ENCODE data around the gene CCDC39. TPM values are rescaled to one million over a fixed set of nuclear protein-coding genes. Genes with fewer than 3 reads are reported as not detected.
A peak's percentile ranks its signal among the peaks of the same experiment; 100 is the strongest.
"Not testable (repeated sequence)": the region's sequence is repeated elsewhere in the genome, so short reads cannot be mapped to it uniquely, and the experiment has no call there.

CCDC39 gene
- total RNA-seq, 1 donor from 2014 or later, result not detected

DNA sequence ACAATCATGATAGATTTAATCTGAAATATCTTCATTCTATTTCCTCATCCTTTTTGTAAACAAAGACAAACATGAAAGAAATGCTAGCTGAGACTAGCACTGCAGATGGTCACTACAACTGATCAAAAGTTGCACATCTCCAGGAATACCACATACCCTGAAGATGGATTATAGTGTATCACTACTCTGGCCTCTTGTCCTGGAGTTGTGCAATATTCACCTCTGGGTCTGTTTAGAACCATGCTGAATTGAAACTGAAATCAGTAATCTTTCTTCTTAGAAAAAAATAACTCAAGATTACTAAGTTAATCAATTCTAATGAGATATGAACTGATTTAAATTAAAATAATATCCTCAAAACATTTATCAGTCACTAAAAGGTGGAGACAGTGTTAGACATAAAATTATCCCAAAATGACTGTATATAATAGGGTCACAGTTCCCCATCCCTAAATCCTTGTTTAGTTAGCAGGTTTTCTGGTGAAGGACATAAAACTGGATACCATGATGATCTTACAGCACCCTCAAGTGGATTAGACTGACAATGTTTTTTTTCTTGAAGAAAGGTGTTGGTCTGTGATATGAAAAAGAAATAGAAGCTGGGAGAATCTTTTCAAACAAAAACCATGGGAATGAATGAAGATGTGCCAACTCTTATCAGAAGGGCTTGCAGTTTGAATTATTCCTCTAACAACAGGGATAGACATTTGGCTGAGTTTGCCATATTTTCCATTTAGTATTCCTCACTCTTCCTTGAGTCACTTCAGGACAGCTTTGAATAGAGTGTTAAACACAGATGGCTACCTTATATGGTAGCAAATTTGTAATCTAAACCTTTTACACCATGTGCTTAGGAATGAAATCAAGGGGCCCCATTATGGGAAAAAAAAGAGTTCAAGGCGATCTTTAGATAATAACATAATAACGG, 84.4 kb downstream of the CCDC39 start:
- Histone ChIP-seq H3K4me3 (ENCODE audit: low read depth, low read length) (no peak overlapping the region), H3K27me3 (ENCODE audit: control insufficient read depth, insufficient read depth, low read length) (no peaks in the 10 kb centered on the region), H3K36me3 (ENCODE audit: control insufficient read depth, insufficient read depth, low read length) (no peaks in the 10 kb centered on the region)
- TF ChIP-seq, protein P1, sequence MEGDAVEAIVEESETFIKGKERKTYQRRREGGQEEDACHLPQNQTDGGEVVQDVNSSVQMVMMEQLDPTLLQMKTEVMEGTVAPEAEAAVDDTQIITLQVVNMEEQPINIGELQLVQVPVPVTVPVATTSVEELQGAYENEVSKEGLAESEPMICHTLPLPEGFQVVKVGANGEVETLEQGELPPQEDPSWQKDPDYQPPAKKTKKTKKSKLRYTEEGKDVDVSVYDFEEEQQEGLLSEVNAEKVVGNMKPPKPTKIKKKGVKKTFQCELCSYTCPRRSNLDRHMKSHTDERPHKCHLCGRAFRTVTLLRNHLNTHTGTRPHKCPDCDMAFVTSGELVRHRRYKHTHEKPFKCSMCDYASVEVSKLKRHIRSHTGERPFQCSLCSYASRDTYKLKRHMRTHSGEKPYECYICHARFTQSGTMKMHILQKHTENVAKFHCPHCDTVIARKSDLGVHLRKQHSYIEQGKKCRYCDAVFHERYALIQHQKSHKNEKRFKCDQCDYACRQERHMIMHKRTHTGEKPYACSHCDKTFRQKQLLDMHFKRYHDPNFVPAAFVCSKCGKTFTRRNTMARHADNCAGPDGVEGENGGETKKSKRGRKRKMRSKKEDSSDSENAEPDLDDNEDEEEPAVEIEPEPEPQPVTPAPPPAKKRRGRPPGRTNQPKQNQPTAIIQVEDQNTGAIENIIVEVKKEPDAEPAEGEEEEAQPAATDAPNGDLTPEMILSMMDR (IDR thresholded peaks at IDR 0.05; ENCODE audit: insufficient read depth, low read length, severe bottlenecking), result peak; percentile 41
- FAIRE-seq (no peak), DNase-seq (ENCODE audit: low read depth) (peak; percentile 69)

DNA sequence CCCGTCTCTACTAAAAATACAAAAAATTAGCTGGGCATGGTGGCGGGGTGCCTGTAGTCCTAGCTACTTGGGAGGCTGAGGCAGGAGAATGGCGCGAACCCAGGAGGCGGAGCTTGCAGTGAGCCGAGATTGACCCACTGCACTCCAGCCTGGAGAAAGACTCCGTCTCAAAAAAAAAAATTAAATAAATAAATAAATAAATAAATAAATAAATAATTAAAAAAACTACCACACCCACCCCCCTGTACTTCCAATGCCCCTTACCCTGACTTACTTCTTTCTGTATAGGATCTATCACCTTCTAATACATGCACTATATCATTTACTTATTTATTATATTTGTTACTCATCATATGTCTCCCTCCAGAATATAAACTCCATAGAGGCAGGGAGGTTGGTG, 85.7 kb downstream of the CCDC39 start:
- H3K36me3 ChIP-seq (ENCODE audit: control insufficient read depth, insufficient read depth, low read length); FAIRE-seq; DNase-seq (ENCODE audit: low read depth); H3K4me3 ChIP-seq (ENCODE audit: low read depth, low read length); H3K27me3 ChIP-seq (ENCODE audit: control insufficient read depth, insufficient read depth, low read length): not testable (repeated sequence)

DNA sequence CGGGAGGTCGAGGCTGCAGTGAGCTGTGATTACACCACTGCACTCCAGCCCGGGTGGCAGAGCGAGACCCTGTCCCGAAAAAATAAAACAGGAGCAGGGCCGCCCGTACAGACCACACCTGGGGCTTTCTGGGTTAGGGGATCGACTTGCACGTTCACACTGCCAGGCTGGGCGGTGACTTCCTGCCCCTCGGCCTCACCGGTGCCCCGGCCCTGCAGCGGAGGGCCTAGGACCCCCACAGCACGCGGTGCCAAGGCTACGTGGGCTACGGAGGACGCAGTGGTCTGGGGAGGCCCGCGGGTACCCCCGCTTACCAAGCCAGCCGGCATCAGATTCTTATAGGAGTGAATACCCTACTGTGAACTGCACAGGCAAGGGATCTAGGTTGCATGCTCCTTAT, 88.9 kb downstream of the CCDC39 start:
- Histone ChIP-seq H3K36me3 (ENCODE audit: control insufficient read depth, insufficient read depth, low read length) (no peaks in the 10 kb centered on the region), H3K27me3 (ENCODE audit: control insufficient read depth, insufficient read depth, low read length) (no peaks in the 10 kb centered on the region), H3K4me3 (ENCODE audit: low read depth, low read length) (no peak overlapping the region)
- DNase-seq (ENCODE audit: low read depth) (no peak), FAIRE-seq (no peak)
- TF ChIP-seq, protein P1 (IDR thresholded peaks at IDR 0.05; ENCODE audit: insufficient read depth, low read length, severe bottlenecking), result no peak

DNA sequence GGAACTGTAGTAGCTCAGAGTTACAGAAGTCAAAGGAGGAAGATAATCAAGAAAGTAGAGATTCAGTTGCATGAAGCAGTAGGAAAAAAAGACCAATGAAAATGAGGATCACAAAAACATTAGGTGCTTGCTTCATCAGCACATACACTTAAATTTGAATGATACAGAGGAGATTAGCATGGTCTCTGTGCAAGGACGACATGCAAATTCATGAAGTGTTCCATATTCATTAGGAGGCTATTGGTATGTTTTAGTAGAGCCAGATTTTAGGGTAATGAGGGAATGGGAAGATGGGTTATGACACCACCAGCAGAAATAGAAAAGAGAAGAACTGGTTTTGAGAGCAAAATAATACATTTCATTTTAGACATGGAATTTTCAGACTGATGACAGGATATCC, 98.4 kb downstream of the CCDC39 start:
- H3K36me3 ChIP-seq (ENCODE audit: control insufficient read depth, insufficient read depth, low read length), result no peaks in the 10 kb centered on the region
- no peak overlapping the region for H3K4me3 ChIP-seq (ENCODE audit: low read depth, low read length)
- DNase-seq (ENCODE audit: low read depth), result no peak
- H3K27me3 ChIP-seq (ENCODE audit: control insufficient read depth, insufficient read depth, low read length), result no peaks in the 10 kb centered on the region
- FAIRE-seq, result no peak
- TF ChIP-seq, protein P1 (IDR thresholded peaks at IDR 0.05; ENCODE audit: insufficient read depth, low read length, severe bottlenecking), result no peak

DNA sequence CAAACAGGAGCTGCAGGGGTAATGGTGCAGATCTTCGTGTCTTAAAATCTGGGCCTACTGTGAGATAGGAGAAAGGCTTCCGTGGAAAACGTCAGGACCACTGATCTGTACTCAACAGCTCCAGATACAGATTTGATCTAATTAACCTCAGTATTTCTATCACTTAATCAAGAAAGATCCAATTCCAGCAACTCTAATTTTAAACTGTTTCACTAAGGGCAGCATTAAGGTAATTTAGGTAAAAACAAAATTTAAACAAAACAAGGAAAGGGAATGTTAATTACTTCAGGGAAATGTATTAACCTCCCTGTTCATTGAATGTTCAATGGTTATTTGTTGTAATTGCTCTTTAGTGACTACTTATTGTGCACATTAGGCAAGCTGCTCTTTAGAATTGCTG, 103.7 kb downstream of the CCDC39 start:
- DNase-seq (ENCODE audit: low read depth) (no peak), FAIRE-seq (no peak)
- Histone ChIP-seq H3K4me3 (ENCODE audit: low read depth, low read length) (no peak overlapping the region), H3K36me3 (ENCODE audit: control insufficient read depth, insufficient read depth, low read length) (no peaks in the 10 kb centered on the region), H3K27me3 (ENCODE audit: control insufficient read depth, insufficient read depth, low read length) (no peaks in the 10 kb centered on the region)
- TF ChIP-seq, protein P1 (IDR thresholded peaks at IDR 0.05; ENCODE audit: insufficient read depth, low read length, severe bottlenecking), result no peak

DNA sequence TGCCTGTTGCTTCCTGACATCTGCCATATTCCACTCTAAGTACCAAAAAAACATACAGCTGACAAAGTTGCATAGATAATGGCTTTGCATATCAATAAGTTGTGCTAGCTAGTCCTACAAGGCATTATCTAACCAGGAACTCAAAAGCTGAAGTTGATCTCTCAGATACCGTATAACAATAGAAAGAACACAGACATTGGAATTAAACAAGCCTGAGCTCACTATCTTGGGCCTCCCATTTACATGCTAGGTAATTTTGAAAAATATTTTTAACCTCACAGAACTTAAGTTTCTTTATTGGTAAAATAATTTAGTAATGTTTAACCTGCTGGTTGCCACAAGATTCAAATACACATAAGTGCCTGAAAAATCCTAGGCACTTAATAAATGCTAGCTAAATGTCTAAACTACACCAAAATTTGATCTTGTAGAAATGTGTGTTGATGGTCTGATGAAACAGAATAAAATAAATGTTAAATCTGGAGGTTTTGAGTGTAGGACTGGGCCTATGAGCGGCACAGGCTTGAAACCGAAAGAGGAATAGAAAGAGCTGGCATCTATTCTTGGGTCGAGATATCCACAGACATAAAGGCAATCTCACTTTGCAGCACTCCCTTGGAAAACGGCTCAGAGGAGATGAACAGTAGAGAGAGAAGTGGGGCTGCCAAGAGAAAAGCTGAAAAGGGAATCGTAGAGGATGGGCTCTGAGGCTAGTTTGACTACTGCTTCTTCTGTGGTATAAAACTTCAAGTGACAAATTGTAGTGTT, 107.3 kb downstream of the CCDC39 start:
- no peak for FAIRE-seq
- Histone ChIP-seq H3K27me3 (ENCODE audit: control insufficient read depth, insufficient read depth, low read length) (no peaks in the 10 kb centered on the region), H3K4me3 (ENCODE audit: low read depth, low read length) (no peak overlapping the region), H3K36me3 (ENCODE audit: control insufficient read depth, insufficient read depth, low read length) (no peaks in the 10 kb centered on the region)
- TF ChIP-seq, protein P1 (IDR thresholded peaks at IDR 0.05; ENCODE audit: insufficient read depth, low read length, severe bottlenecking), result no peak
- DNase-seq (ENCODE audit: low read depth), result no peak

All from bronchial epithelial cell (primary cell).